Kidney (tissue), 14 donors: Measurements from ENCODE around the gene ZNF799. TPM values are rescaled to one million over a fixed set of nuclear protein-coding genes. Genes with fewer than 3 reads are reported as not detected.

Source experiments
- DNase-seq, 5 donors: peaks; one replicate each; pipeline ENCODE4 v3.0.0-alpha.2; 2013 to 2020
- FAIRE-seq: peaks from 2 replicates; lab custom pipeline; 2012; peaks lifted over from hg19 to GRCh38; lab: Jason Lieb, UNC
- H3K27ac ChIP-seq, 2 donors: one replicate each; pipeline ENCODE4 v1.7.0; 2013; ENCODE audit warnings: low read depth in 2 of 2, low read length in 2 of 2, inconsistent platforms in 1 of 2
- H3K27me3 ChIP-seq: one replicate; pipeline ENCODE4 v1.7.1; 2013; ENCODE audit warnings: low read length, inconsistent platforms; ENCODE audit not compliant: control insufficient read depth, insufficient read depth
- H3K36me3 ChIP-seq, 3 donors: one replicate each; pipeline versions ENCODE4 v1.7.0 to v1.7.1; 2013; ENCODE audit warnings: low read length in 3 of 3, control low read depth in 1 of 3, inconsistent platforms in 1 of 3; ENCODE audit not compliant: insufficient read depth in 3 of 3, control insufficient read depth in 2 of 3
- H3K4me1 ChIP-seq, 3 donors: one replicate each; pipeline versions ENCODE4 v1.7.0 to v1.7.1; 2013; ENCODE audit warnings: low read length in 3 of 3, inconsistent platforms in 1 of 3, low read depth in 1 of 3; ENCODE audit not compliant: control insufficient read depth in 2 of 3, insufficient read depth in 2 of 3
- H3K4me3 ChIP-seq, 3 donors: one replicate each; pipeline versions ENCODE4 v1.7.0 to v1.8.1; 2013; ENCODE audit warnings: low read length in 3 of 3, control low read depth in 1 of 3, inconsistent platforms in 1 of 3
- H3K9ac ChIP-seq, 3 donors: one replicate each; pipeline versions ENCODE4 v1.7.0 to v1.7.1; 2013; ENCODE audit warnings: low read length in 3 of 3, control low read depth in 1 of 3, inconsistent platforms in 1 of 3
- H3K9me3 ChIP-seq, 3 donors: one replicate each; pipeline versions ENCODE4 v1.7.0 to v1.7.1; 2013; ENCODE audit warnings: low read length in 3 of 3, control low read depth in 1 of 3, inconsistent platforms in 1 of 3; ENCODE audit not compliant: control insufficient read depth in 2 of 3, insufficient read depth in 1 of 3
- CTCF ChIP-seq: IDR thresholded peaks from 3 replicates; pipeline ENCODE4 v1.5.1; 2012; ENCODE audit warnings: mild to moderate bottlenecking, moderate library complexity, borderline replicate concordance; ENCODE audit not compliant: insufficient read depth; ENCODE audit errors: extremely low read depth
- intact Hi-C: fragments of 100-400 bp; cut with DNase I; formaldehyde crosslinking; loops from one replicate; pipeline ENCODE4 v1.11.1; 2022
- polyA plus RNA-seq: library from polyadenylated mRNA; stranded (reverse); fragments of 350-450 nt; fragmentation: Illumina TruSeq; extraction: RNeasy Lipid Tissue Mini Kit (QIAGEN cat#74804); gene quantifications from one replicate; pipeline ENCODE4 v1.2.3, GENCODE V29; 2014; ENCODE audit warnings: low read depth, low replicate concordance; ENCODE audit not compliant: insufficient read depth
- total RNA-seq: library from RNA; stranded (reverse); fragmentation: NEBNext Ultra II Directional; extraction: Animal tissue kit (Norgen Biotek cat#: 25700); gene quantifications from one replicate; pipeline ENCODE4 v1.2.1, GENCODE V29; 2021
- donor health status: control.
- donor health status: control.
- donor health status: control.
- donor health status: control.
- donor health status: control.
- donor health status: DM: yes; HTN: yes; CAD: no.
- donor health status: Normal renal cell carcinoma (clear cell type).

Gene ZNF799
- total and polyA plus RNA-seq, 2 donors from 2014 or later: 4.3 to 7.8 TPM

GRCh38 chr19:12346896-12347295 is 54.2 kb downstream of the ZNF799 start:
- Histone ChIP-seq H3K4me3 (no peak overlapping the region), H3K27ac (no peak overlapping the region), H3K36me3 (peaks cover 8 to 25% (median 15%) of the 10 kb centered on the region in 3 donors), H3K27me3 (no peaks in the 10 kb centered on the region), H3K4me1 (no peaks in the 10 kb centered on the region), H3K9me3 (peaks cover 10 to 33% (median 18%) of the 10 kb centered on the region in 3 donors), H3K9ac (no peak overlapping the region)
- intact Hi-C loops: no loop called here
- peak; percentile 8 for TF ChIP-seq CTCF
- FAIRE-seq (no peak), DNase-seq (no peak)

GRCh38 chr19:12345197-12345596 is 55.9 kb downstream of the ZNF799 start:
- Histone ChIP-seq H3K4me1 (no peaks in the 10 kb centered on the region), H3K27me3 (no peaks in the 10 kb centered on the region), H3K36me3 (peaks cover 0 to 8% (median 3%) of the 10 kb centered on the region in 3 donors), H3K9ac (no peak overlapping the region), H3K27ac (no peak overlapping the region), H3K4me3 (no peak overlapping the region), H3K9me3 (peaks cover 5 to 20% (median 6%) of the 10 kb centered on the region in 3 donors)
- no peak for TF ChIP-seq CTCF
- intact Hi-C loops: no loop called here
- no peak for FAIRE-seq
- DNase-seq: no peak

Other genes with a start within 250 kb of the ZNF799 start
- gene ZNF625, start 244.5 kb downstream of the ZNF799 start, total RNA-seq: 11.4 TPM
- gene ZNF625, start 244.5 kb downstream of the ZNF799 start, polyA plus RNA-seq: 6.1 TPM
- gene ZNF136, start 238.2 kb downstream of the ZNF799 start, total RNA-seq: 14.4 TPM
- gene ZNF136, start 238.2 kb downstream of the ZNF799 start, polyA plus RNA-seq: 4.6 TPM
- 35.5 TPM for gene ZNF44, start 106.4 kb downstream of the ZNF799 start, total RNA-seq
- gene ZNF44, start 106.4 kb downstream of the ZNF799 start, polyA plus RNA-seq: 27.1 TPM
- gene ZNF563, start 67.6 kb downstream of the ZNF799 start, total RNA-seq: 6.8 TPM
- gene ZNF563, start 67.6 kb downstream of the ZNF799 start, polyA plus RNA-seq: 4.6 TPM
- gene ZNF442, start 35.6 kb downstream of the ZNF799 start, total RNA-seq: 9.1 TPM
- 2.1 TPM for gene ZNF442, start 35.6 kb downstream of the ZNF799 start, polyA plus RNA-seq
- 8.4 TPM for gene ZNF443, start 39.8 kb upstream of the ZNF799 start, total RNA-seq
- gene ZNF443, start 39.8 kb upstream of the ZNF799 start, polyA plus RNA-seq: 4.1 TPM
- gene ZNF709, start 83.5 kb upstream of the ZNF799 start, total RNA-seq: 5.7 TPM
- gene ZNF709, start 83.5 kb upstream of the ZNF799 start, polyA plus RNA-seq: 2.2 TPM
- 22.6 TPM for gene ZNF564, start 150.2 kb upstream of the ZNF799 start, total RNA-seq
- gene ZNF564, start 150.2 kb upstream of the ZNF799 start, polyA plus RNA-seq: 10.2 TPM
- gene ZNF490, start 209.5 kb upstream of the ZNF799 start, total RNA-seq: 14.3 TPM
- gene ZNF490, start 209.5 kb upstream of the ZNF799 start, polyA plus RNA-seq: 1.0 TPM
- 34.7 TPM for gene ZNF791, start 209.6 kb upstream of the ZNF799 start, total RNA-seq
- gene ZNF791, start 209.6 kb upstream of the ZNF799 start, polyA plus RNA-seq: 6.5 TPM